Measurements from ENCODE around the gene BYSL.

- TF ChIP-seq JUN (CRISPR knock-in tag; IDR thresholded peaks at IDR 0.05) (no peak), NR2C2 (CRISPR knock-in tag; IDR thresholded peaks at IDR 0.05) (no peak), CTCF (IDR thresholded peaks at IDR 0.05) (no peak), E2F5 (CRISPR knock-in tag; IDR thresholded peaks at IDR 0.05) (no peak), USF1 (CRISPR knock-in tag; IDR thresholded peaks at IDR 0.05) (no peak)
Observed at GRCh38 chr6:41958022-41958856, 36.9 kb downstream of the BYSL start.
